Measurements from ENCODE around the gene KPNA2. TPM values are rescaled to one million over a fixed set of nuclear protein-coding genes. Genes with fewer than 3 reads are reported as not detected.

KPNA2 gene
- total and polyA plus RNA-seq, 9 of the 15 experiments (the other 6 are each of a cell fraction or from before 2014, with no cell fraction given), result 132 to 984 (median 241) TPM

DNA sequence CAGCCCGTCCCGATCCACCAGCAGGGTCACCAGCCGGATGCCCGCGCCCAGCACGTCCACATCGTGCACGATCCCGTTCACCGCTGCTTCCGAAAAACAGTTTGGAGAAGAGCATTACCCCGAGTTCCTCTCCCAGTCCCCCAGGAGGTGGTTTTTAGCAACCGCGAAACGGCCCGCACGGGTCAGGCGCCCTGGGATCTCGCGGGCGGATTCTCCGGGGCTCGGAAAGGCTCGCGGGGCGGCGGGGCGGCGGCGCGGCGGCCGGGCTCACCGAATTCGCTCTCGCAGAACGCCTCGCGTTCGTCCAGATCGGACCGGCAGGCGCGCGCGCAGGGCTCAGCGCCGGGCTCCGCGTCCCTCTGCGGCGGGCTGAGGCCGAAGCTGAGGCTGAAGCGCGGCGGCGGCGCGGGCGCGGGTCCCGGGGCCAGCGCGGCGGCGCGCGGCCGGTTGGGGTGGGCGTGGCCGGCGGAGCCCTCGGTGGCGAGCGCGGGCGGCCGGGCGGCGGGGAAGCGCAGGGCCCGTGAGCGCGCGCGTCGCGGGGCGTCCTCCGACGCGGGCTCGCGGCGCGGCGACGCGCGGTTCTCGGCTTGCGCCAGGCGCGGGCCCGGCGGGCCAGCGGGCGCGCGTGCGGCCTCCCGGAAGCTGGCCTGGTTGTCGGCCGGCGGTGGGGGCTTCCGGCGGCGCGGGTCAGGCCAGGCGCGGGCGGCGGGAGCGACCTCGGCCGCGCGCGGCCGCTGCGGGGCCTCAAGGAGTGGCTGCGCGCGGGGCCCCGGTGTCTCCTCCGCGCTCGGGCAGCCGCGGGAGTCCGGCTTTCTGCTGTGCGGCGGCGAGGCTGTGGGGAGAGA is 42.2 kb upstream of the KPNA2 start (continued):
- TF ChIP-seq, protein P1, sequence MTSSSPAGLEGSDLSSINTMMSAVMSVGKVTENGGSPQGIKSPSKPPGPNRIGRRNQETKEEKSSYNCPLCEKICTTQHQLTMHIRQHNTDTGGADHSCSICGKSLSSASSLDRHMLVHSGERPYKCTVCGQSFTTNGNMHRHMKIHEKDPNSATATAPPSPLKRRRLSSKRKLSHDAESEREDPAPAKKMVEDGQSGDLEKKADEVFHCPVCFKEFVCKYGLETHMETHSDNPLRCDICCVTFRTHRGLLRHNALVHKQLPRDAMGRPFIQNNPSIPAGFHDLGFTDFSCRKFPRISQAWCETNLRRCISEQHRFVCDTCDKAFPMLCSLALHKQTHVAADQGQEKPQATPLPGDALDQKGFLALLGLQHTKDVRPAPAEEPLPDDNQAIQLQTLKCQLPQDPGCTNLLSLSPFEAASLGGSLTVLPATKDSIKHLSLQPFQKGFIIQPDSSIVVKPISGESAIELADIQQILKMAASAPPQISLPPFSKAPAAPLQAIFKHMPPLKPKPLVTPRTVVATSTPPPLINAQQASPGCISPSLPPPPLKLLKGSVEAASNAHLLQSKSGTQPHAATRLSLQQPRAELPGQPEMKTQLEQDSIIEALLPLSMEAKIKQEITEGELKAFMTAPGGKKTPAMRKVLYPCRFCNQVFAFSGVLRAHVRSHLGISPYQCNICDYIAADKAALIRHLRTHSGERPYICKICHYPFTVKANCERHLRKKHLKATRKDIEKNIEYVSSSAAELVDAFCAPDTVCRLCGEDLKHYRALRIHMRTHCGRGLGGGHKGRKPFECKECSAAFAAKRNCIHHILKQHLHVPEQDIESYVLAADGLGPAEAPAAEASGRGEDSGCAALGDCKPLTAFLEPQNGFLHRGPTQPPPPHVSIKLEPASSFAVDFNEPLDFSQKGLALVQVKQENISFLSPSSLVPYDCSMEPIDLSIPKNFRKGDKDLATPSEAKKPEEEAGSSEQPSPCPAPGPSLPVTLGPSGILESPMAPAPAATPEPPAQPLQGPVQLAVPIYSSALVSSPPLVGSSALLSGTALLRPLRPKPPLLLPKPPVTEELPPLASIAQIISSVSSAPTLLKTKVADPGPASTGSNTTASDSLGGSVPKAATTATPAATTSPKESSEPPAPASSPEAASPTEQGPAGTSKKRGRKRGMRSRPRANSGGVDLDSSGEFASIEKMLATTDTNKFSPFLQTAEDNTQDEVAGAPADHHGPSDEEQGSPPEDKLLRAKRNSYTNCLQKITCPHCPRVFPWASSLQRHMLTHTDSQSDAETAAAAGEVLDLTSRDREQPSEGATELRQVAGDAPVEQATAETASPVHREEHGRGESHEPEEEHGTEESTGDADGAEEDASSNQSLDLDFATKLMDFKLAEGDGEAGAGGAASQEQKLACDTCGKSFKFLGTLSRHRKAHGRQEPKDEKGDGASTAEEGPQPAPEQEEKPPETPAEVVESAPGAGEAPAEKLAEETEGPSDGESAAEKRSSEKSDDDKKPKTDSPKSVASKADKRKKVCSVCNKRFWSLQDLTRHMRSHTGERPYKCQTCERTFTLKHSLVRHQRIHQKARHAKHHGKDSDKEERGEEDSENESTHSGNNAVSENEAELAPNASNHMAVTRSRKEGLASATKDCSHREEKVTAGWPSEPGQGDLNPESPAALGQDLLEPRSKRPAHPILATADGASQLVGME (CRISPR knock-in tag; IDR thresholded peaks at IDR 0.05), result no peak
- no peak for TF ChIP-seq ZFP91 (CRISPR knock-in tag; IDR thresholded peaks at IDR 0.05)
- TF ChIP-seq MCM5 (IDR thresholded peaks at IDR 0.05; ENCODE audit: low read depth), result no peak
- TF ChIP-seq, protein P2, sequence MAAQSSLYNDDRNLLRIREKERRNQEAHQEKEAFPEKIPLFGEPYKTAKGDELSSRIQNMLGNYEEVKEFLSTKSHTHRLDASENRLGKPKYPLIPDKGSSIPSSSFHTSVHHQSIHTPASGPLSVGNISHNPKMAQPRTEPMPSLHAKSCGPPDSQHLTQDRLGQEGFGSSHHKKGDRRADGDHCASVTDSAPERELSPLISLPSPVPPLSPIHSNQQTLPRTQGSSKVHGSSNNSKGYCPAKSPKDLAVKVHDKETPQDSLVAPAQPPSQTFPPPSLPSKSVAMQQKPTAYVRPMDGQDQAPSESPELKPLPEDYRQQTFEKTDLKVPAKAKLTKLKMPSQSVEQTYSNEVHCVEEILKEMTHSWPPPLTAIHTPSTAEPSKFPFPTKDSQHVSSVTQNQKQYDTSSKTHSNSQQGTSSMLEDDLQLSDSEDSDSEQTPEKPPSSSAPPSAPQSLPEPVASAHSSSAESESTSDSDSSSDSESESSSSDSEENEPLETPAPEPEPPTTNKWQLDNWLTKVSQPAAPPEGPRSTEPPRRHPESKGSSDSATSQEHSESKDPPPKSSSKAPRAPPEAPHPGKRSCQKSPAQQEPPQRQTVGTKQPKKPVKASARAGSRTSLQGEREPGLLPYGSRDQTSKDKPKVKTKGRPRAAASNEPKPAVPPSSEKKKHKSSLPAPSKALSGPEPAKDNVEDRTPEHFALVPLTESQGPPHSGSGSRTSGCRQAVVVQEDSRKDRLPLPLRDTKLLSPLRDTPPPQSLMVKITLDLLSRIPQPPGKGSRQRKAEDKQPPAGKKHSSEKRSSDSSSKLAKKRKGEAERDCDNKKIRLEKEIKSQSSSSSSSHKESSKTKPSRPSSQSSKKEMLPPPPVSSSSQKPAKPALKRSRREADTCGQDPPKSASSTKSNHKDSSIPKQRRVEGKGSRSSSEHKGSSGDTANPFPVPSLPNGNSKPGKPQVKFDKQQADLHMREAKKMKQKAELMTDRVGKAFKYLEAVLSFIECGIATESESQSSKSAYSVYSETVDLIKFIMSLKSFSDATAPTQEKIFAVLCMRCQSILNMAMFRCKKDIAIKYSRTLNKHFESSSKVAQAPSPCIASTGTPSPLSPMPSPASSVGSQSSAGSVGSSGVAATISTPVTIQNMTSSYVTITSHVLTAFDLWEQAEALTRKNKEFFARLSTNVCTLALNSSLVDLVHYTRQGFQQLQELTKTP (IDR thresholded peaks at IDR 0.05; ENCODE audit: low read depth in 1 of 2, partially characterized antibody in 2 of 2), result no peak
- no peak for TF ChIP-seq CBFA2T2 (conservative IDR thresholded peaks at IDR 0.05)
- no peak for TF ChIP-seq NCOA4 (IDR thresholded peaks at IDR 0.05; ENCODE audit: partially characterized antibody)
- TF ChIP-seq SMC3 (conservative IDR thresholded peaks at IDR 0.05; ENCODE audit: insufficient read depth, low read depth, low read length), result no peak
- TF ChIP-seq SRF (CRISPR knock-in tag; IDR thresholded peaks at IDR 0.05), result no peak
- TF ChIP-seq PBX2 (CRISPR knock-in tag; IDR thresholded peaks at IDR 0.05; ENCODE audit: low read depth), result no peak
- no peak for TF ChIP-seq PBX2 (tag; conservative IDR thresholded peaks at IDR 0.05; ENCODE audit: low read depth)
- no peak for TF ChIP-seq MEF2A (IDR thresholded peaks at IDR 0.05; ENCODE audit: control insufficient read depth, low read depth, low read length)
- TF ChIP-seq ZNF146 (CRISPR knock-in tag; IDR thresholded peaks at IDR 0.05; ENCODE audit: unreplicated experiment), result no peak

All from K562 (cell line).